H1 (cell line): ENCODE results near the gene RASGRP3. TPM values are rescaled to one million over a fixed set of nuclear protein-coding genes. Genes with fewer than 3 reads are reported as not detected.

Experiments used
- ATF2 ChIP-seq: IDR thresholded peaks from 2 replicates; pipeline ENCODE4 v1.6.1; 2012; ENCODE audit warnings: low read length, inconsistent platforms
- NRF1 ChIP-seq: IDR thresholded peaks from 2 replicates; pipeline ENCODE4 v1.6.1; 2011; ENCODE audit warnings: mild to moderate bottlenecking, low read depth, low read length, improper control_type of control experiment
- polyA plus RNA-seq, 7 experiments: library from polyadenylated mRNA; depleted of rRNA in 3 of 7; stranded (reverse) in 5 of 7; unstranded in 2 of 7; fragments of >200 nt in 5 of 7; fragments of 200-250 nt in 2 of 7; gene quantifications; 1 replicate in 5 of 7; 2 replicates in 1 of 7; 4 replicates in 1 of 7; pipeline versions ENCODE4 v1.2.1 to v1.2.3, GENCODE V29; 2011 to 2013; ENCODE audit warnings: missing spikeins in 2 of 7, mixed read lengths in 2 of 7
- total RNA-seq: library from RNA; stranded (reverse); fragmentation: NEBNext Ultra II Directional; extraction: Animal tissue kit (Norgen Biotek cat#: 25700); gene quantifications from 2 replicates; pipeline ENCODE4 v1.2.1, GENCODE V29; 2021

RASGRP3 gene
- total and polyA plus RNA-seq, 2 of the 8 experiments (the other 6 are each of a cell fraction or from before 2014, with no cell fraction given) = 0.06 TPM; not detected in 1

- no peak for TF ChIP-seq ATF2
- no peak for TF ChIP-seq NRF1
- TF ChIP-seq, all 59 proteins: peak for 0
Measured at GRCh38 chr2:33437815-33438214, 38.6 kb upstream of the RASGRP3 start (continued).
